Urothelium cell line (cell line): ENCODE measurements around the gene IL17A.
A peak's percentile ranks its signal among the peaks of the same experiment; 100 is the strongest.

Source experiments
- DNase-seq: peaks from one replicate; pipeline ENCODE4 v3.0.0; 2011; ENCODE audit warnings: low spot score, mixed read lengths
- FAIRE-seq: peaks from 2 replicates; lab custom pipeline; 2011; peaks lifted over from hg19 to GRCh38; lab: Jason Lieb, UNC

Gene IL17A

GRCh38 chr6:52186075-52186474 is at the start of gene IL17A:
Gene IL17A, plus strand, starts transcription at chr6:52186375. Its CDS starts 57 bp downstream, at chr6:52186432.
- no peak for FAIRE-seq
- no peak for DNase-seq

GRCh38 chr6:52136934-52137467 is 49.2 kb upstream of the IL17A start:
- FAIRE-seq = no peak
- DNase-seq = no peak

- no peak for DNase-seq
- FAIRE-seq = no peak
Measured at GRCh38 chr6:52138284-52138683, 47.9 kb upstream of the IL17A start.

GRCh38 chr6:52139985-52140680 is 46.0 kb upstream of the IL17A start:
- DNase-seq (no peak), FAIRE-seq (no peak)

GRCh38 chr6:52141596-52141995 is 44.6 kb upstream of the IL17A start:
- FAIRE-seq (no peak), DNase-seq (no peak)

- DNase-seq (no peak), FAIRE-seq (no peak)
Measured at GRCh38 chr6:52142556-52142955, 43.6 kb upstream of the IL17A start.

GRCh38 chr6:52143551-52143950 is 42.6 kb upstream of the IL17A start:
- FAIRE-seq (no peak), DNase-seq (no peak)

GRCh38 chr6:52144196-52145076 is 41.7 kb upstream of the IL17A start:
- FAIRE-seq (no peak), DNase-seq (no peak)

- DNase-seq (no peak), FAIRE-seq (no peak)
Measured at GRCh38 chr6:52146851-52147445, 39.2 kb upstream of the IL17A start.

GRCh38 chr6:52149076-52149475 is 37.1 kb upstream of the IL17A start:
- DNase-seq (no peak), FAIRE-seq (no peak)

- FAIRE-seq (no peak), DNase-seq (no peak)
Measured at GRCh38 chr6:52149949-52150348, 36.2 kb upstream of the IL17A start.

- FAIRE-seq (no peak), DNase-seq (no peak)
Measured at GRCh38 chr6:52152070-52152423, 34.1 kb upstream of the IL17A start.

- FAIRE-seq (peak; percentile 72), DNase-seq (no peak)
Measured at GRCh38 chr6:52152711-52153160, 33.4 kb upstream of the IL17A start.

- DNase-seq (no peak), FAIRE-seq (peak; percentile 17)
Measured at GRCh38 chr6:52154381-52154780, 31.8 kb upstream of the IL17A start.

GRCh38 chr6:52155791-52156576 is 30.2 kb upstream of the IL17A start:
- FAIRE-seq = no peak
- peak; percentile 50 for DNase-seq

GRCh38 chr6:52157301-52157941 is 28.8 kb upstream of the IL17A start:
- DNase-seq = no peak
- FAIRE-seq = no peak

- DNase-seq (no peak), FAIRE-seq (no peak)
Measured at GRCh38 chr6:52160472-52161104, 25.6 kb upstream of the IL17A start.

- no peak for DNase-seq
- FAIRE-seq = no peak
Measured at GRCh38 chr6:52161689-52162438, 24.3 kb upstream of the IL17A start.
